Hepatocyte (in vitro differentiated cells): ENCODE measurements around the gene ZNF785.
"Not testable (repeated sequence)": the region's sequence is repeated elsewhere in the genome, so short reads cannot be mapped to it uniquely, and the experiment has no call there.

Experiments
- CTCF ChIP-seq: fragments of 200-600 bp; sonication (generic); IDR thresholded peaks from 2 replicates; pipeline ENCODE4 v1.5.1; 2016; ENCODE audit warnings: antibody characterized with exemption, mild to moderate bottlenecking; ENCODE audit not compliant: poor library complexity
- EZH2 ChIP-seq: fragments of 200-600 bp; sonication (generic); IDR thresholded peaks from 2 replicates; pipeline ENCODE4 v1.6.1; 2016; ENCODE audit warnings: antibody characterized with exemption, mild to moderate bottlenecking, borderline replicate concordance

GRCh38 chr16:30590869-30591268 is 5.4 kb upstream of the ZNF785 start:
- not testable (repeated sequence) for TF ChIP-seq CTCF, EZH2
